ENCODE measurements around the gene LRMDA. TPM values are rescaled to one million over a fixed set of nuclear protein-coding genes. Genes with fewer than 3 reads are reported as not detected.

The LRMDA gene
- total and polyA plus RNA-seq, 10 of the 15 experiments (the other 5 are each of a cell fraction or from before 2014, with no cell fraction given): 0.07 to 0.54 (median 0.29) TPM; not detected in 4

DNA sequence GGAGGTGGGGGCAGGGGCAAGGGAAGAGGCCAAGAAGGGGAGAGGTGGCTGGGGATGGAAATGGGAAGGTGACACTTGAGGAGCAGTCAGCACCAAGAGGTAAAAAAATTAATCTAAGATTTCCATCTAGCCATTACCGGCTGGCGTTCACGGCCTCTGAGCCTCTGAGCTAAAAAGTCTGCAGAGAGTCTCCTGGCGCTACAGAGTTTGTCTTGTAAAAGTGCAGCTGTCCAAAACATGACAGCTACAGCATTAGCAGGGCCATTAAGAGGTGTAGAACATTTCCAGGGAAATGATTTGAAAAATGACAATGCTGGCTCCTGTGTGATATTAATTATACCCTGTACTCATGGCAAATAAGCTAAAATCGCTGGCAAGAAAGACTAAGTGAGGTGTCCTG lies 167.6 kb downstream of the LRMDA start:
- no peak for FAIRE-seq
- Histone ChIP-seq H3K4me3 (no peak overlapping the region), H3K27me3 (replicated peaks in 1 of 2; ENCODE audit: control insufficient read depth in 2 of 2, insufficient read depth in 2 of 2, low read length in 1 of 2) (no peaks in the 10 kb centered on the region), H3K27ac (ENCODE audit: control insufficient read depth, insufficient read depth) (no peak overlapping the region), H3K9ac (ENCODE audit: control insufficient read depth, insufficient read depth, low read length) (no peak overlapping the region), H3K4me1 (ENCODE audit: control insufficient read depth, insufficient read depth, low read length) (no peaks in the 10 kb centered on the region), H3K9me3 (replicated peaks; ENCODE audit: control insufficient read depth, insufficient read depth, low read length) (no peaks in the 10 kb centered on the region; the same call in 2 of the 3 replicates), H3K4me2 (ENCODE audit: control insufficient read depth, insufficient read depth) (no peak overlapping the region), H3K79me2 (ENCODE audit: control insufficient read depth, insufficient read depth, low read length) (no peaks in the 10 kb centered on the region), H4K20me1 (ENCODE audit: control insufficient read depth, insufficient read depth) (no peaks in the 10 kb centered on the region), H3K36me3 (ENCODE audit: control insufficient read depth in 2 of 2, insufficient read depth in 2 of 2, low read length in 1 of 2) (no peaks in the 10 kb centered on the region), H2AFZ (ENCODE audit: control insufficient read depth, low read depth, low read length) (no peak overlapping the region)
- RAD21 ChIA-PET (ENCODE audit: unreplicated experiment): no interaction called here
- SMC1A ChIA-PET (ENCODE audit: uncharacterized antibody, unreplicated experiment): interaction anchor here (1.0 to 3.4 kb wide), 3 partner anchors 12 to 52 kb away, joined by 3 to 22 read pairs (median 3); no protein-coding TSS in a partner anchor
- CTCF ChIA-PET: interaction anchor here (1.4 kb wide), 1 partner anchor 53 kb away, joined by 3 read pairs; no protein-coding TSS in a partner anchor
- in situ Hi-C loops (cut with MboI) (no loop called here), intact Hi-C loops (cut with micrococcal nuclease; ENCODE audit: unreplicated experiment) (no loop called here)
- POLR2A ChIA-PET: no interaction called here
- BruUV-seq (replicated peaks): no TSS peak
- DNase-seq (ENCODE audit: low read depth, low spot score): no peak
- no peak for ATAC-seq
- 28% methylated on average over 5 of the region's 5 CpGs for WGBS (ENCODE audit: insufficient coverage, insufficient replicate concordance, low lambda C conversion rate, missing lambda C conversion rate)
- TF ChIP-seq, protein P1, sequence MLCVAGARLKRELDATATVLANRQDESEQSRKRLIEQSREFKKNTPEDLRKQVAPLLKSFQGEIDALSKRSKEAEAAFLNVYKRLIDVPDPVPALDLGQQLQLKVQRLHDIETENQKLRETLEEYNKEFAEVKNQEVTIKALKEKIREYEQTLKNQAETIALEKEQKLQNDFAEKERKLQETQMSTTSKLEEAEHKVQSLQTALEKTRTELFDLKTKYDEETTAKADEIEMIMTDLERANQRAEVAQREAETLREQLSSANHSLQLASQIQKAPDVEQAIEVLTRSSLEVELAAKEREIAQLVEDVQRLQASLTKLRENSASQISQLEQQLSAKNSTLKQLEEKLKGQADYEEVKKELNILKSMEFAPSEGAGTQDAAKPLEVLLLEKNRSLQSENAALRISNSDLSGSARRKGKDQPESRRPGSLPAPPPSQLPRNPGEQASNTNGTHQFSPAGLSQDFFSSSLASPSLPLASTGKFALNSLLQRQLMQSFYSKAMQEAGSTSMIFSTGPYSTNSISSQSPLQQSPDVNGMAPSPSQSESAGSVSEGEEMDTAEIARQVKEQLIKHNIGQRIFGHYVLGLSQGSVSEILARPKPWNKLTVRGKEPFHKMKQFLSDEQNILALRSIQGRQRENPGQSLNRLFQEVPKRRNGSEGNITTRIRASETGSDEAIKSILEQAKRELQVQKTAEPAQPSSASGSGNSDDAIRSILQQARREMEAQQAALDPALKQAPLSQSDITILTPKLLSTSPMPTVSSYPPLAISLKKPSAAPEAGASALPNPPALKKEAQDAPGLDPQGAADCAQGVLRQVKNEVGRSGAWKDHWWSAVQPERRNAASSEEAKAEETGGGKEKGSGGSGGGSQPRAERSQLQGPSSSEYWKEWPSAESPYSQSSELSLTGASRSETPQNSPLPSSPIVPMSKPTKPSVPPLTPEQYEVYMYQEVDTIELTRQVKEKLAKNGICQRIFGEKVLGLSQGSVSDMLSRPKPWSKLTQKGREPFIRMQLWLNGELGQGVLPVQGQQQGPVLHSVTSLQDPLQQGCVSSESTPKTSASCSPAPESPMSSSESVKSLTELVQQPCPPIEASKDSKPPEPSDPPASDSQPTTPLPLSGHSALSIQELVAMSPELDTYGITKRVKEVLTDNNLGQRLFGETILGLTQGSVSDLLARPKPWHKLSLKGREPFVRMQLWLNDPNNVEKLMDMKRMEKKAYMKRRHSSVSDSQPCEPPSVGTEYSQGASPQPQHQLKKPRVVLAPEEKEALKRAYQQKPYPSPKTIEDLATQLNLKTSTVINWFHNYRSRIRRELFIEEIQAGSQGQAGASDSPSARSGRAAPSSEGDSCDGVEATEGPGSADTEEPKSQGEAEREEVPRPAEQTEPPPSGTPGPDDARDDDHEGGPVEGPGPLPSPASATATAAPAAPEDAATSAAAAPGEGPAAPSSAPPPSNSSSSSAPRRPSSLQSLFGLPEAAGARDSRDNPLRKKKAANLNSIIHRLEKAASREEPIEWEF (IDR thresholded peaks at IDR 0.05; ENCODE audit: insufficient replicate concordance, low read depth, low read length): no peak
- TF ChIP-seq PAX5 (IDR thresholded peaks at IDR 0.05; ENCODE audit: borderline replicate concordance, low read depth, low read length) (no peak), GATAD2B (conservative IDR thresholded peaks at IDR 0.05; ENCODE audit: low read depth) (no peak), BACH1 (IDR thresholded peaks at IDR 0.05; ENCODE audit: borderline replicate concordance) (no peak), IRF4 (IDR thresholded peaks at IDR 0.05; ENCODE audit: low read depth, low read length) (no peak), ESRRA (IDR thresholded peaks at IDR 0.05; ENCODE audit: low read length) (no peak), KAT2A (conservative IDR thresholded peaks at IDR 0.05; ENCODE audit: control insufficient read depth, low read depth, low read length) (no peak)
- TF ChIP-seq, protein P2, sequence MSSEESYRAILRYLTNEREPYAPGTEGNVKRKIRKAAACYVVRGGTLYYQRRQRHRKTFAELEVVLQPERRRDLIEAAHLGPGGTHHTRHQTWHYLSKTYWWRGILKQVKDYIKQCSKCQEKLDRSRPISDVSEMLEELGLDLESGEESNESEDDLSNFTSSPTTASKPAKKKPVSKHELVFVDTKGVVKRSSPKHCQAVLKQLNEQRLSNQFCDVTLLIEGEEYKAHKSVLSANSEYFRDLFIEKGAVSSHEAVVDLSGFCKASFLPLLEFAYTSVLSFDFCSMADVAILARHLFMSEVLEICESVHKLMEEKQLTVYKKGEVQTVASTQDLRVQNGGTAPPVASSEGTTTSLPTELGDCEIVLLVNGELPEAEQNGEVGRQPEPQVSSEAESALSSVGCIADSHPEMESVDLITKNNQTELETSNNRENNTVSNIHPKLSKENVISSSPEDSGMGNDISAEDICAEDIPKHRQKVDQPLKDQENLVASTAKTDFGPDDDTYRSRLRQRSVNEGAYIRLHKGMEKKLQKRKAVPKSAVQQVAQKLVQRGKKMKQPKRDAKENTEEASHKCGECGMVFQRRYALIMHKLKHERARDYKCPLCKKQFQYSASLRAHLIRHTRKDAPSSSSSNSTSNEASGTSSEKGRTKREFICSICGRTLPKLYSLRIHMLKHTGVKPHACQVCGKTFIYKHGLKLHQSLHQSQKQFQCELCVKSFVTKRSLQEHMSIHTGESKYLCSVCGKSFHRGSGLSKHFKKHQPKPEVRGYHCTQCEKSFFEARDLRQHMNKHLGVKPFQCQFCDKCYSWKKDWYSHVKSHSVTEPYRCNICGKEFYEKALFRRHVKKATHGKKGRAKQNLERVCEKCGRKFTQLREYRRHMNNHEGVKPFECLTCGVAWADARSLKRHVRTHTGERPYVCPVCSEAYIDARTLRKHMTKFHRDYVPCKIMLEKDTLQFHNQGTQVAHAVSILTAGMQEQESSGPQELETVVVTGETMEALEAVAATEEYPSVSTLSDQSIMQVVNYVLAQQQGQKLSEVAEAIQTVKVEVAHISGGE (CRISPR knock-in tag; IDR thresholded peaks at IDR 0.05): no peak
- TF ChIP-seq, protein P3, sequence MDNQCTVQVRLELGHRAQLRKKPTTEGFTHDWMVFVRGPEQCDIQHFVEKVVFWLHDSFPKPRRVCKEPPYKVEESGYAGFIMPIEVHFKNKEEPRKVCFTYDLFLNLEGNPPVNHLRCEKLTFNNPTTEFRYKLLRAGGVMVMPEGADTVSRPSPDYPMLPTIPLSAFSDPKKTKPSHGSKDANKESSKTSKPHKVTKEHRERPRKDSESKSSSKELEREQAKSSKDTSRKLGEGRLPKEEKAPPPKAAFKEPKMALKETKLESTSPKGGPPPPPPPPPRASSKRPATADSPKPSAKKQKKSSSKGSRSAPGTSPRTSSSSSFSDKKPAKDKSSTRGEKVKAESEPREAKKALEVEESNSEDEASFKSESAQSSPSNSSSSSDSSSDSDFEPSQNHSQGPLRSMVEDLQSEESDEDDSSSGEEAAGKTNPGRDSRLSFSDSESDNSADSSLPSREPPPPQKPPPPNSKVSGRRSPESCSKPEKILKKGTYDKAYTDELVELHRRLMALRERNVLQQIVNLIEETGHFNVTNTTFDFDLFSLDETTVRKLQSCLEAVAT (IDR thresholded peaks at IDR 0.05): no peak
- TF ChIP-seq, protein P4, sequence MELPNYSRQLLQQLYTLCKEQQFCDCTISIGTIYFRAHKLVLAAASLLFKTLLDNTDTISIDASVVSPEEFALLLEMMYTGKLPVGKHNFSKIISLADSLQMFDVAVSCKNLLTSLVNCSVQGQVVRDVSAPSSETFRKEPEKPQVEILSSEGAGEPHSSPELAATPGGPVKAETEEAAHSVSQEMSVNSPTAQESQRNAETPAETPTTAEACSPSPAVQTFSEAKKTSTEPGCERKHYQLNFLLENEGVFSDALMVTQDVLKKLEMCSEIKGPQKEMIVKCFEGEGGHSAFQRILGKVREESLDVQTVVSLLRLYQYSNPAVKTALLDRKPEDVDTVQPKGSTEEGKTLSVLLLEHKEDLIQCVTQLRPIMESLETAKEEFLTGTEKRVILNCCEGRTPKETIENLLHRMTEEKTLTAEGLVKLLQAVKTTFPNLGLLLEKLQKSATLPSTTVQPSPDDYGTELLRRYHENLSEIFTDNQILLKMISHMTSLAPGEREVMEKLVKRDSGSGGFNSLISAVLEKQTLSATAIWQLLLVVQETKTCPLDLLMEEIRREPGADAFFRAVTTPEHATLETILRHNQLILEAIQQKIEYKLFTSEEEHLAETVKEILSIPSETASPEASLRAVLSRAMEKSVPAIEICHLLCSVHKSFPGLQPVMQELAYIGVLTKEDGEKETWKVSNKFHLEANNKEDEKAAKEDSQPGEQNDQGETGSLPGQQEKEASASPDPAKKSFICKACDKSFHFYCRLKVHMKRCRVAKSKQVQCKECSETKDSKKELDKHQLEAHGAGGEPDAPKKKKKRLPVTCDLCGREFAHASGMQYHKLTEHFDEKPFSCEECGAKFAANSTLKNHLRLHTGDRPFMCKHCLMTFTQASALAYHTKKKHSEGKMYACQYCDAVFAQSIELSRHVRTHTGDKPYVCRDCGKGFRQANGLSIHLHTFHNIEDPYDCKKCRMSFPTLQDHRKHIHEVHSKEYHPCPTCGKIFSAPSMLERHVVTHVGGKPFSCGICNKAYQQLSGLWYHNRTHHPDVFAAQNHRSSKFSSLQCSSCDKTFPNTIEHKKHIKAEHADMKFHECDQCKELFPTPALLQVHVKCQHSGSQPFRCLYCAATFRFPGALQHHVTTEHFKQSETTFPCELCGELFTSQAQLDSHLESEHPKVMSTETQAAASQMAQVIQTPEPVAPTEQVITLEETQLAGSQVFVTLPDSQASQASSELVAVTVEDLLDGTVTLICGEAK (IDR thresholded peaks at IDR 0.05; ENCODE audit: borderline replicate concordance): no peak

Data from GM12878 (cell line).